ENCODE data around the gene FAM181A.

Gene FAM181A

DNA sequence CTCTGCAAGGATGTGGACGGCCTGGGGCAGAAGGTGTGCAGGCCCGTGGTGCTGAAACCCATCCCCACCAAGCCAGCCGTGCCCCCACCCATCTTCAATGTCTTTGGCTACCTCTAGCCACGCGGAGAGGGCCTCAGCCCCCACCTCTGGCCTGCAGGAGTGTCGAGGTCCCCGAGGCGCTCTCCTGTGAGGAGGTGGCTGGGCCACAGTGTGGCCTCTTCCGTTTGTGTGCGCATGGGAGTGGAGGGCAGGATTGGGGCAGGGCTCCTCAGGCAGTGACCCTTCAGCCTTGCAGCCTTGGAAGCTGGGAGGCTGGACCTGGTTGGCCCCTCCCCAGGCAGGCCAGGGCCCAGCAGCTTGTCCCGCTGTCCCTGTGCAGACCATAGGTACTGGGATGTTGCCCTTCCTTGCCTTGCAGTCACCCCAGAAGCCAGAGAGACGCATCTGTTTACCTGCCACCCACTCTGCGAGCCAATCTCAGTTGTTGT lies 1.9 kb downstream of the FAM181A start:
- DNase-seq (ENCODE audit: low read depth in 3 of 3) = no peak

DNA sequence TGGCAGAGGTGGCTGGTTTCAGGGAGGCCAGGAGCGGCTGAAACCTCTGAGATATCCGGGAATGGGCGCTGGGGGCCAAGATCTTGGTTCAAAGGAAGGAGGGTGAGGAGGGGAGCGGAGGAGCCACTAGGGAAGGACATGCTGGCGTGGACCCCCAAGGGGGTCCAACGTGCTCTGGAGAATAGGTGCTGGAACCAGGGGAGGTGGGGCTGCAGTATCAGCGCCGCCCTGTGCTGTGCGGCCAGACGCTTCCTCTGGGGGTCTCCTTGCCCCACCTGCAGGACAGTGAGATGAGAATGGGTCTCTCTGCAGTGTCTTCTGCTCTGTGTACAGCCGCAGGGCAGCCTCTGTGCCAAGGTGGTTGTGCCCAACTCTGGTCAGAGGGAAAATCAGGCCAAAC lies 2.5 kb downstream of the FAM181A start:
- DNase-seq (ENCODE audit: low read depth in 3 of 3) = no peak

DNA sequence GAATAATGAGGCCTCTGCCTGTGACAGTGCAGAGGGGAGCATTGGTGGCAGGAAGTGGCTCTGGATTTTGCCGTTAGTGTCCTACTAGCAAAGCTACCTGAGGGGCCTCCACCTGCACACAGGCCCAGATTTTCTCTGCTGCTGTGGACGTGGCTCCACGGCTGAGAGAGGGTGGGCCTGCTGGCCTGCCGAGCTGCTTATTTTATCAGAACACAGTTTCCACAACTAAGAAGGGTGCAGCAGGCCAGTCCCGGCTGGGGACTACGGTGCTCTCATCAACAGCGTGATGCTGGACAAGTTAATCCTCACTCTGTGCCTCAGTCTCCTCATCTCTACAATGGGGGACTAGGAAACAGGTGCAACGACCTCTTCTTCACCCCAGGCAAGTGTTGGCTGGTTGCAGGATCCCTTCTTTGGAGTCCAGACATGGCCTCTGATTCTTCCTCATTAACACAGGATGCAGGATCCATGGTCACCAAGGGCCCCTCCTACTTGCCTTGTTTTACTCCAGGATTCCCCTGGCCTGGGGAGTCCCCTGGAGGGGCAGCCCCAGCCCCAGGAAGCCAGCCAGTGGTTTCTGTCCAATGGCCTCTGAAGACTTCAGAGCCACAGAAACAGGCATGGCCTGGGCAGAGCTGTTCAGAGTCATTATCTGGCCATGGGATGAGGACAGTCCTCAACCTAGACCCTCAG lies 3.3 kb downstream of the FAM181A start:
- no peak for DNase-seq (ENCODE audit: low read depth in 3 of 3)

DNA sequence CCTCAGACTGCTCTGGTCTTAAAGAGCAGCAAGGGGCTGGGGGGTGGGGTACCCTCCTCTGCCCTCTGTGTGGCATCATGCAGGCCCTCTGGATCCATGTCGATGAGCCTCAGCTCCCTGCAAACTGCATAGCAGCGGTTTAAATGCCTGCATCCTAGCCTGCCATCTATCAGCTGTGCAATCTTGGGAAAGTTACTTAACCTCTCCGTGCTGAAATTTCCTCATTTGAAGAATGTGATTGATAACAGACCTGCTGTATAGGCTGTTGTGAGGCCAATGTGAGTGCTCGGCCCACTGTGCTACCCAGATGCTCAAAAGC lies 3.8 kb downstream of the FAM181A start:
- no peak for DNase-seq (ENCODE audit: low read depth in 3 of 3)

- no peak for DNase-seq (ENCODE audit: low read depth in 3 of 3)
Measured at GRCh38 chr14:93932642-93933041, 5.5 kb downstream of the FAM181A start.

GRCh38 chr14:93935213-93935612 lies 8.1 kb downstream of the FAM181A start:
- no peak for DNase-seq (ENCODE audit: low read depth in 3 of 3)

DNA sequence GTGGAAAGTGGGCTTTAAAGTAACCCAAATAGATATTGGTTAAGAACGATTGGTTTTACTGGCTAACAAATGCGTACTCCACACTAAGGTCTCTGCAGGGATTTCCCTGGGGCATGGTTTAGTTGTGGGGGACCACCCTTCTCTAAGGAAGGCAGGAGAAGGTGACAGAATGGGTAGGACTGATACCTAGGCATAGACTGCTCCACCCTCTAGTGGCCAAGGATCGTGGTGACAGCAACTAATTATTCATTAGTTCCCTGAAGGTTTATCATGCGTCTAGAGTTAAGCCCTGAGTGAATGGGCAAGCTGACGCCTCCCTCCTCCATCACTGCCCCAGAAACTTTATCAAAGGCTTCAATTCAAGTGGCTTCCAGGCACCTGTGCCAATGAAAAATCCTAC lies 9.1 kb downstream of the FAM181A start:
- DNase-seq (ENCODE audit: low read depth in 3 of 3) = no peak

- no peak for DNase-seq (ENCODE audit: low read depth in 3 of 3)
Measured at GRCh38 chr14:93936926-93937325, 9.8 kb downstream of the FAM181A start.

GRCh38 chr14:93937519-93937918 lies 10.4 kb downstream of the FAM181A start:
- DNase-seq (ENCODE audit: low read depth in 3 of 3) = no peak

DNA sequence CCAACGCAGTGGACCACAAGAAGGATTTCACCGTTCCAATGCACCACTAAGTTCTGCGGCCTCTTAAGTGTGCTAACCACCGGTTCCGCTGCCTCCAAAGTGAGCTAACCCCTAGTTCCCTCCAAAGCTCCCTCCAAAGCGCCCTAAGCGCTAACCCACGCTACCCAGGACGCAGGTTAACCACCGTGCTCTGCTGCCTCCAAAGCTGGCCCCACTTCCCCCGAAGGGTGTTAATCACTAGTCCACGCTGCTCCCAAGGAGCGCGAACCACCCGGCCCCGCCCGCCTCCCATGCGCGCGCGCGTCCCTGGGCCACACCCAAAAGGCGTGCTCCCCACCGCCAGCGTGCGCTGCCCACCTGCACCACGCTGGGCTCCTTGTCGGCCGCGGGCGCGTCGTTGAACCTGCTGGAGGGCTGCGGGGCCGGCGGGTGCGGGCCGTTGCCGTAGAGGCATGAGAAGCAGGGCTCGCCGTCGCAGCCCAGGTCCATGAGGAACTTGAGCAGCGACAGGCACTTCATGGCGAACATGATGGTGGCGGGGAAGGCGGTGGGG lies 11.7 kb downstream of the FAM181A start:
- DNase-seq (ENCODE audit: low read depth in 3 of 3) = no peak

GRCh38 chr14:93939304-93940229 lies 12.4 kb downstream of the FAM181A start:
- peak; percentile 85 to 93 (median 86) for DNase-seq (ENCODE audit: low read depth in 3 of 3)

GRCh38 chr14:93940437-93940836 lies 13.3 kb downstream of the FAM181A start:
- DNase-seq (ENCODE audit: low read depth in 3 of 3) = no peak

GRCh38 chr14:93941293-93941910 lies 14.3 kb downstream of the FAM181A start:
- no peak for DNase-seq (ENCODE audit: low read depth in 3 of 3)

- no peak for DNase-seq (ENCODE audit: low read depth in 3 of 3)
Measured at GRCh38 chr14:93943052-93943451, 15.9 kb downstream of the FAM181A start.

DNA sequence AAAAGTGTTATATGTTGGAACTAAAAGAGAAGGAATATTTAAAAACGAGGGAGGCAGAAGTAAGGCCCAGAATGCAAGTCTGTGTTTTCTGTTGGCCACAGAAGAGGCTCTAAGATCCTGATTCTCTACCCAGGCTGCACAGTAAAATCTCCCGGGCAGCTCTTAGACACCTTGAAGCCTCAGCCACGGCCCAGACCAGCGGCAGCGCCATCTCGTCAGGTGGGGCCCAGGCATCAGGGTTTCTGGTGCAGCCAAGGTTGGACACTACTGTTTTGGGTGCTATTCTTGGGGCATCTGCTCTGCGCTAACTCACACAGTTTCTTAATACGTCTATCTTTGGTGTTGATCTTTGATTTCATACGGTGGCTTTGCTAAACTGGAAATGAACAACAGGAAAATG lies 16.8 kb downstream of the FAM181A start:
- DNase-seq (ENCODE audit: low read depth in 3 of 3) = no peak

DNA sequence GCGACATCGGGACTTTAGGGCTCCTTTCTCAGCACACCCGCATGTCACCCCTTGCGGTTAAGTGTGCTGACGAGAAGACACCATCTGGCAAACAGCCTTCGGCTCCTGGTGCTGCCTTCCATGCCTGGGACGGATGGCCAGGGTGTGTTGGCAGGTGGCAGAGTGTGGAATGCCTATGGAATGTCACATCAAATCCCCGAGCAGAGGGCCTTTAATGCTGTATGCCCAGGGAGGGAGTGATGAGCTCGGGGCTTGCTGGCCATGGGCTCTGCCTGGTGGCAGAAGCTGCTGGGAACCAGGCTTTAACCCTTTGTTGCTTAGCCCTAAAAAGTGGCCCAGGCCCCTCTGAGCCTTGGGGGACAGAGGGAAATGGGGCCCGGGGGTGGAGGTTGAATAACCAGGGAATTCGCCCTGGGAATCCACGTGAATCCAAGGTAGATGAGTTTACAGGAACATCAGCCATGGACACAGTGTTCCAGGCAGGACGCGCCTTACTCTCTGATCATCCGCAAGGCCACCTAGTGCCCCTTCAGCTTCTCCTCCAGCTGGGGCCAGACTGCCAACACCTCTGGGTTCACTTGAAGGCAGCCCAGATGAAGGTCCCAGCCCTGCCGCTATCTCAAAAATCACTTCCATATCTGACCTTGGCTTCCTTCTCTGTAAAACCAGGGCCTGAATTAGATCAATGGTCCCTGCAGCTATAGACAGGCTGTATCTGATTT lies 17.4 kb downstream of the FAM181A start:
- no peak for DNase-seq (ENCODE audit: low read depth in 3 of 3)

GRCh38 chr14:93945070-93945399 lies 17.9 kb downstream of the FAM181A start:
- DNase-seq (ENCODE audit: low read depth in 3 of 3) = no peak

DNA sequence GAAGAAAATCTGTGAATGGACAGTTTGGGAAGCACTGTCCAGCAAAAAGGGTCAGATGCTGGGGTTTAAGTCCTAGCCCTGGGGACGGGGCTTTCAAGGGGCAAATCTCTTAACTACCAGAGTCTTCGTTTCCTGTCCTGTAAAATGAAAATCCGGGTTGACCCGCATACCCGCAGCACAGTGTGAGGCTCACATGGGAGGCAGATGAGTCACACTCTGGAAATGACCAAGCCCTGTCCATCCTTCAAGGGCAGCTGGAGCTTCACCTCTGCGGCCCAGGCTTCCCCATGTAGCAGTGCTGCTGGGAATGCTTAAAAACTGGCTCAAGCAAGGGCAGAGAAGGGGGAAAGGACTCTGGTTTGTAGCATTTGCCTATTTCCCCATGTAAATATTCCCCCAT lies 19.0 kb downstream of the FAM181A start:
- no peak for DNase-seq (ENCODE audit: low read depth in 3 of 3)

GRCh38 chr14:93946541-93947090 lies 19.5 kb downstream of the FAM181A start:
- no peak for DNase-seq (ENCODE audit: low read depth in 3 of 3)

DNA sequence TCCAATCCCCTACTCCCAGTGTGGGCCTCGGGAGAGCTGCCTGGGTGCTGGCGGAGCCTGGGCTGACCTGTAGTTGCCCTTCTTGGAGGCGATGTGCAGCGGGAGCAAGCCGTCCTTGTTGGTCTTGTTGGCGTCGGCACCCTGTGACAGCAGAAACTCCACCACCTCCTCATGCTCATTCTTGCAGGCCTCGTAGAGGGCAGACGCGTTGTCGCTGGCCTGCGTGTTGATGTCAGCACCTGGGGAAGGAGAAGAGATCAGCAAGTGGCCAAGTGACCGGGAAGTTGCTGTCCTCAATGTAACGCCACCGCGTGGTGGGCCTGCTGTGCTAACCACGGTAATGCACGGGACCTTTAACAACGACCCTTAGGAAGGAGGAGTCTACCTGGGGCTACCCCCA lies 20.1 kb downstream of the FAM181A start:
- no peak for DNase-seq (ENCODE audit: low read depth in 3 of 3)

GRCh38 chr14:93949511-93950075 lies 22.4 kb downstream of the FAM181A start:
- DNase-seq (ENCODE audit: low read depth in 3 of 3) = no peak
